T-helper 2 cell (primary cell): Measurements from ENCODE around the gene KCNJ10.
"Not testable (repeated sequence)": the region's sequence is repeated elsewhere in the genome, so short reads cannot be mapped to it uniquely, and the experiment has no call there.

Source experiments
- DNase-seq, 5 experiments: peaks; one replicate each; pipeline versions ENCODE4 v3.0.0 to v3.0.0-alpha.2; 2012 to 2022
- total RNA-seq, 2 donors: gene quantifications; one replicate each; lab custom pipeline; 2026; lab: John Stamatoyannopoulos, UW

Gene KCNJ10
- 0 reads per million in 2 donors for total RNA-seq

DNA sequence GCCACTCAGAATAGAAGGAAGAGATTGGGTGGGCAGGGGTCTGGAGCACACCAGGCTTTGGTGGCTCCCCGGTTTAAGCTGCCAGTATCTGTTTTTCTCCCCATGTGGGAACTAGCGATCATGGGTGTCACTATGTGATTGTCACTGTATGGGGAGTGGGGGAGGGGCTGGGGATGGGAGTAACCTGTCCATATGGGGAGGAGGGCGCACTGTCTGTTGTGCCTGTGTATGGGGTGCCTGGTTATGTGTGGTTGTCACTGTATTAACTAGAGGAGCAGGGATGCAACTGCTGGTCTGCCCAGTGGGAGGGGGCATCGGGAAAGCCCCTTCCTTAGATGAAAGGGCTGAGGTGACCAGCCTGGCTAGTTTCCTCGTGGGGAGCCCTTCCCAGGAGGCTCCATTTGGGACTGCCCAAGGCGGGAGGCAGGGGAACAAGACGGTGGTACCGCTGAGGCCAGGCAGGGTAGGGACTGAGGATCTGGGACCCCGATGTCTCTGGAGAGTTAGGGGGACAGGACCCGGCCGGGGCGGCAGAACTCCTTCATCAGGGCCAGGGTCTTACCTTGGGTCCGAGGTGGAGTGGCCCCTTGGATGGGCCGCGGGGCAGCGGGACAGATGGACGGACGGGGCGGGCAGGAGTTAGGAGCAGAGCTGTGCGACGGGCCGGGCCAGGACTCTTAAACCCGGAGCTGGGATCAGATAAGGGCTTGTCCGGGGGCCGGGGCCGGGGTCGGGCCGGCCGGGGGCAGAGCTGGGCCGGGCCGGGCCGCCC, at the start of gene KCNJ10:
Gene KCNJ10, minus strand, starts transcription at position 701 of the 772 bp plus-strand sequence. CDS start 27,628 bp downstream, outside the sequence.
- no peak for DNase-seq

DNA sequence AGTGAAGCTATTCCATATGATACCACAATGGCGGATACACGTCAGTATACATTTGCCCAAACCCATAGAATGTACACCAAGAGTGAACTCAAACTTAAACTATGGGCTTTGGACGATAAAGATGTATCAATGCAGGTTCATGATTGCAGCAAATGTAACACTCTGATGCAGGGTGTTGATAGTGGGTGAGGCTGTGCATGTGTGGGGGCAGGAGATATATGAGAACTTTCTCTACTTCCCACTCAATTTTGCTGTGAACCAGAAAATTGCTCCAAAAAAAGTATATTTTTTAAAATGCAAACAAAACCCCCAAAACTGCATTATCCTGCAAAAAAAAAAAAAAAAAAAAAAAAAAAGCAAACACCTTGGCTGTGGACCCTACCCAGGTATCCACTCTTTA, 49.0 kb upstream of the KCNJ10 start:
- no peak for DNase-seq

- no peak for DNase-seq
These were observed 47.8 kb upstream of the KCNJ10 start for GRCh38 chr1:160117709-160118183.

GRCh38 chr1:160117300-160117699, 47.3 kb upstream of the KCNJ10 start:
- no peak for DNase-seq

DNA sequence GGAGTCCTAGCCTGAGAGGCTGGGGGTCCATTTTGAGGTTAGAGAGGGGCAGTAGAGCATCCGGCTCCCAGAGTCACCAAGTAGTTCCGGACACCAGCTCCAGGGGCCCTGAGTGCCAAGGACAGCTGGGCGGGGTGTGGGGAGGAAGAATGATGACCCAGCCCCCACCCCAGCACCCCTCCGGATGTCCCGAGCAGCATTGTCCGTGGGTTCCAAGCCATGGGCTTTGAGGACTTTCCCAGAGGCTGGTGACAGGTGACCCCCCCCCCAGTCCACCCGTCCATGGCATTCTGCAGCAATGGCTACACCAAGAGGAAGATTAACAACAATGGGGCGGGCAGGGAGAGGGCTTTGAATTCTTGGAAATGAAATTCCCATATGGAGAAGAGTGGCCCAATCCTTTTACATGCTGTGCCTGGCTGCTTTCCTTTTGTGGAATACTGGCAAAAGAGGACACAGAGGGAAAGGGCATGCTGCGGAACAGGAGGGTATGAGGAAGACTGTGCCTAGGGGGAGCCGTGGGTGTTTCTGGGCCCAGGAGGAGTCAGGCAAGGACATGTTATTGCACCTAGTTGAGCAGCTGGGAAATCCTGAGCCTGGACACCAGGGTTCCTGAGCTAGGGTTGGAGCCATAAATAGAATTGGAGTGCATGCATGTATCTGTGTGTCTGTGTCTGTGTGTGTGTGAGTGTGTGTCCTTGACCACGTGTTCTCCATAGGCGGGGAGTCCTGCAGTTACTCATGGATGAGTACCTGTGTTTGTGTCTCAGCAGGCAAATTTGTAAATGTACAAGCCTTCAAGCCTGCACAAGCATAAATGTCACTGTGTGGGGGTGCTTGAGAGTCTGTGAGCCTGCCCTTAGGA, 46.6 kb upstream of the KCNJ10 start:
- DNase-seq: peak in 1 of 5 experiments; percentile 19

GRCh38 chr1:160115545-160116282, 45.8 kb upstream of the KCNJ10 start, which contains the start of gene ATP1A2:
Gene ATP1A2 (plus strand): TSS chr1:160115759. CDS start chr1:160115862, 103 bp downstream.
- no peak for DNase-seq

GRCh38 chr1:160114085-160114484, 44.1 kb upstream of the KCNJ10 start:
- DNase-seq: no peak

- DNase-seq: no peak
These were observed 43.4 kb upstream of the KCNJ10 start for GRCh38 chr1:160113407-160113806.

DNA sequence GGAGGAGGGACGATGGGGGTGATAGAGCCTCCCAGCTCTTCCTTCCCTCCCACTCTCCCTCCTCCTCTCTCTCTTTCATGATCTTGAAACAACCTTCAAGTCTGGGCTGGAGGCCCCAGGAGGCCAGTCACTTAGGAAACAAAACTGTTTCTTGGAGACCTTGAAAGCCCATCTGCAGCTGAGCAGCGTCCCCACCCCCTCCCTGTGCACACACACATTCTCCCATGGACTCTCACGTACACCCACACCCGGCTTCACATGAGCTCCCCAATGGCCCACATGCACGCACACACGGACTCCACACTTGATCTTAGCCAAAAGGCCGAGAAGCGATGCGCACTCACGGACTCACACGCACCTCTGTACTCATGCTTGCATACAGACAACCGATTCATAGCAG, 42.4 kb upstream of the KCNJ10 start:
- no peak for DNase-seq

GRCh38 chr1:160111462-160111861, 41.5 kb upstream of the KCNJ10 start:
- not testable (repeated sequence) for DNase-seq

DNA sequence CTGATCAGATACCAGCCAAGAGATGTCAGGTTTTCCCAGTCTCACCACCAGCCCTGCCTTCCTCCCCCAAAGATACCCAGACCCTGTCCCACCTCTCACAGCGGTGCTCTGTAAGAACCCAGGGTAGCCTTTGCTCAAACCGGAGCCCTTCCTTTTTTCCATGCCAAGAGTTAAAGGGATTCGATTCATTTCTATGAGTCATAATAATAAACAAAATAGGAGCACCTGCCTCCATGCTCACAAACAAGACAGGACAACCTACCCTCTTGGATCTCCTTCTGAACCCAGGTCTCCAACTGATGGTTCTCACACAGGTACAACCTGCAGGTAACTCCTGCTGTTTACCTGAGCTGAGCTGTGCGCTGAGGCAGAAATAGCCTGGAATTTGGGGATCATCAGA, 39.7 kb upstream of the KCNJ10 start:
- DNase-seq: no peak

DNA sequence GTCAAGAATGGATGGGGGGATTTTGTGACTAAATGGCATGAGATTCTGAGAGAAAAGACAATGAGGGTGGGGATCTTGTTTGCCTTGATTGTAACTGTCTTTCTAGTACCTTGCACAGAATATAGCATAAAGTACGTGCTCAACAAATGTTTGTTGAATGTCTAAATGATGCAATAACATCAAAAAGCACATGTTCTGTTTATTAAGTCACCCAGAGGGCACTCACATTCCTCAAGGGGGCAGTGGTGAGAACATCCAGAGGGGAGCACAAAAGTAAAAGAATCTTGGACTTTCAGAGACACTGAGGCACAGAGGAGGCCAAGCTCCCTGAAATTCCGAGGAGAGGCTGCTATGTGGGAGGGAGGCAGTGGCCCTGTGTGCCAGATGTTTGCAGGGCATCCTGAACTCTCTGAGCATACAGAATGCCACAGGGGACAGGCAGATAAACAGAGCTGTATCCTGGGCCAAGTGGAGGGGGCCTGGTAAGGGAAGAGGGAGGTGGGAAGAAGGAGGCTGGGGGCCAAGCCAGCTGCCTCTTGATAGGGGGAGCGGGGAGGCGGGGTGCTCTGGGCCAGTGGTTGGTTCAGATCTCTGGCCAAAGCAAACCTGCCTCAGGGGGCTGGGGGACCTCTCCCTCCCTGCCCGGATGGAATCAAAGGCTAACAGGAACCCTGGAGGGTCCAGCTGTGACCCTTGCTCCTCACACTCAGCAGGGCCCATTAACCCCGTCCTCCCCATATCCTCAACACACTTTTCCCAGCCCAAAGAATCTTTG, 39.1 kb upstream of the KCNJ10 start:
- DNase-seq: peak in 1 of 5 experiments; percentile 58

DNA sequence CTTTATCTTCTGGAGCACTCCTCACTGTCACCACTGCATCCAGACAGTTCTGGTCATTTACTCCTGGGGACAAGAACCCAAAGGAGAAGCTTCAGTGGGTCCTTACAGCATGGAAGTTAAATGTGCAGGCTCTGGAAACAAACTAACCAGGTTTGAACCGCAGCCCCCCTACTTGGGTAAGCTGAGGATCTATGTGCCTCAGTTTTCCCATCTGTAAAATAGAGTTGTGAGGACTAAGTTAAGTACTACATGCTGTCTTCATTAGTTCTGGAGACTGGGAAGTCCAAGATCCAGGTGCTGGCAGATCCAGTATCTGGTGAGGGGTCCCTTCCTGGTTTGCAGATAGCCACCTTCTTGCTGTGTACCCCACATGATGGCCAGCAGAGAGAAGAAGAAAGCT, 37.6 kb upstream of the KCNJ10 start:
- DNase-seq: no peak

- no peak for DNase-seq
These were observed 35.2 kb upstream of the KCNJ10 start for GRCh38 chr1:160105155-160105554.

DNA sequence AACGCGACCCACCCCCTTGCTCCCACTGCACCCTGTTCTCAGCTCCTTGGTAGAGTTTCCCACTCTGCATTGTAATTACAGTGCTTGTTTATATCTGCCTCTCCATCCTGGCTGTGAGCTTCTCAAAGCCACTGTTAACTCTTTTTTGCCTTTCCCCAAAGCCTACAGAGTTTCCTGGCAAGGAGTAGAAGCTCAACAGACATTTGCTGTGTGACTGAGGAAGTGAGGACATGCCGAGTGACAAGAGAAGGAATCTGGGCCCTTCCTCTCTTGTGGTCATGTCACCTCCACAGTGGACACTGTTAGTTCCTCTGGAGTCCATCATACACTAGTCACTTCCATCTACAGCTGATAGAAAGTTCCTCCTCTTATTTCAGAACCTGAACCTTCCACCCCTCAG, 34.5 kb upstream of the KCNJ10 start:
- DNase-seq: no peak

DNA sequence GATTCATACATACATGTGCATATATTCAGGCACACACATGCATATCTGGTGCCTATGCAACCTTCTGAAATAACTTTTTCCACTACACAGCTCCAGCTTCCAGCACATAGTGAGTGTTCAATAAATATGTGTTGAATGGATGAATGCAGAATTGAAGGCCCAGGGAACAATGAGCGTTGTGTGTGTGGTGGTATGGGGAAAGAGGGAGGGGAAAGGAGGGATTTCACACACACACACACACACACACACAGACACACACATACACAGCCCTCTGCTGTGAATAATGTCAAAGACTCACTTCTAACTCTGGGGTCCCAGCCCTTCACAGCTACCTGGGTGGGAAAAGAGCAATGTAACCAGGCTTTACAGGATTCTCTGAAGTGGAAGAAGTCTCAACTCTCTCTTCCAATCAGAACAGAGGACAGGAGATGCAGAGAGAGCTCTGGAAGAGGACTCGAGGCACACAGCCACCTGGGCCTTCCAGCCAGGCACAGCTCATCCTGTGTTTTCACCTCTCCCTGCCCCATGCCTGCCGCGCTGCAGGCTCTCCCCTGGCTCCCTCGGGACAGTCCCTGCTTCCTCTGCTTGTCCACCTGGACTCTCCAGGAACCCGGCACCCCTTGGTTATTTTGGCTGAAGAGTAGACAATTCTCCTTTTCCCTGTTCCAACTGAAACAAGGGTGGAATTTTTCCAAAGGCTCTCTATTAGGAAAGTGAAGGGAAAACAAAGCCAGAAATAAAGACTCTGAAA, 33.9 kb upstream of the KCNJ10 start:
- no peak for DNase-seq

DNA sequence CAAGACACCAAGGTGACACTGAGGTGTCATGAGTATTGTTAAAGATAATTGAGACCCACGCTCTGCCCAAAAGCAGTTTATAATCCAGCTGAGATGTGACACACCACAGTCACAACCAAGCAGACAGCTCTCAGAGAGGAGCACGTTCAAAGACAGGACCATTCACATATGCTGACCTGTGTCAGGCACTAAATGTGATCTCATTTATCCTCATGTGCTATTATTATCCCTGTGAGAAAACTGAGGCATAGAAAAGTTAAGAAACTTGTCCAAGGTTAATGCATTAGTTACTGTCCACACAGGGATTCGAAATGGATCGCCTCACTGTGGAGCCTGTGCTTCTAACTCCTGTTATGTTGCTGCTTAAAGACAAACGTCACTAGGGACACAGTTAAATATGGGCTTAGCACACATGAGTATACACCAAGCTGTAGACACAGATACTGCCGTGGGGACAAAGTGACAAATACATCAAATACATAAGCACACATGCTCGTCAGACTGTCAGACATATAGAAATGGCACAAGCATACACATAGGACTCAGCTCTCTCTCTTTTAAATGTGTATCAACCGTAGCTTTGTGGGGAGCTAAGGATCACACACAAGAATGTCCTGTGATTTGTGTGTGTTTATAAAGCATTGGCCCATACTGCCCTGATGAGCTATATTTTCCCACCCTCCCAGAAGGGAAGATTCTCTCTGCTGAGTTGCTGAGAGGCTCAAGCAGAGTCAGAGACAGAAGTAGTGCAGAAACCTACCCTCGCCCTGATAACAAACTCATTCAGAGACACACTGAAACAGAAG, 32.0 kb upstream of the KCNJ10 start:
- DNase-seq: no peak

DNA sequence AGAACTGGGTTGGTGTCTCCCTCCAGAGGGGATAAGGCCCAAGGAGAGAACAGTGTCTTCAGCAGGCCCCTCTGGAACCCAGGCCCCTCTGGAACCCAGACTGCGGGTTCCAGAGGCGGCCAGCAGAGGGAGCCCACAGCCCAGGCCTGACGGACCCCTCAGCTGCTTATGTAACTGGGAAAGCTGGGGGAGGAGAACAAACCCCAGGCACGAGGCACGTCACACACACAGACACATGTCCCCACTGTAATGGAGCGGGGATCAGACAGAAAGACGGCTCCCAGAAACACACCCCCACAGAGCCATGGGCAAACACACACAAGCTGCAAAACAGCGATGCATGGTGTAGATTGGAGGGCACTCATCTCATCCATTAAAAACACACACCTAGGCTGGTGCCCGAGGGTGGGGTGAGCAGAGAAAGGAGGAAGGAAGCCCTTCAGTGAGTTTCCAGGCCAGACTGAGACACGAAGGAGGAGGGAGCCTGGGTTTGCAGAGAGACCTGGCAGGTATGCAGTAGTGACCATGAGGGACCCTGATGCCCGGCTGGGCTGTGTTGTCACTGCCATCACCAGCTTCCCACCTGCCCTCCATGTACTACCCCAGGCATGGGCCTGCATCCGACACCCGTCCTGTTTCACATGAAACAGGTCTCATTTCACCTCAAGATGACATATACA, 31.2 kb upstream of the KCNJ10 start:
- peak; percentile 33 to 78 (median 57) for DNase-seq

DNA sequence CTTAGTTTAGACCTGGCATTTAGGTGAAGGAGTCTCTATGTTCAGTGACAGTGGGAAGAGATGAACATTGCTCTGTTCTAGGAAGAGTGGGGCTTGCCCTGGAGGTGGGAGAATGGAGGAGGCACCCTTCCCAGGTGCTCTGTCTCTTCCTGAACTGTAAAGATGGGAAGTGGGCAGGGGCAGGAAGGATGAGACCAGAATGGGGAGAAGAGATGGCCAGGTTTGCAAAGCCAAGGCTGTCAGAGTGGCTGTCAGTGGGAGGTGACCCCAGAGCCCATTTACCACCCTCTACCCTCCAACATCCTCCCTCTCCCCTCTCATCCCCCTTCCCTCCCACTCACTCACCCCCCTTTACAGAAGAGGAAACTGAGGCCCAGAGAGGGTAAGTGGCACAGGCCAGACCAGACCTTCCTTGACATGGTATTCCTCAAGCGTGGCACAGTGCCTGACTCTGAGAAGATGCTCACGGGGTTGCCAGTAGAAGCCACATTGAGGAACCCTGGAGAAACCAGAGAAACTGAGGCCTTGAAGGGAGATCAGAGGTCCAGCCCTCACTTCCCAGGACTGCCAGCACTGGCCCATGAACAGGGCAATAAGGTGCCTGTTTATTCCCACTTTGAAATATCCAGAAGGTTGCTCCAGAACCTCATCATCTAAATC, 29.9 kb upstream of the KCNJ10 start:
- no peak for DNase-seq
